Neural cell (in vitro differentiated cells): ENCODE data around the gene SMARCAD1. TPM values are rescaled to one million over a fixed set of nuclear protein-coding genes. Genes with fewer than 3 reads are reported as not detected.

Source experiments
- H2AFZ ChIP-seq: fragments of 200-600, 300-800 bp; sonication (generic), shearing (Covaris generic); 2 replicates; pipeline ENCODE4 v1.6.0; 2014; ENCODE audit warnings: low read depth, mild to moderate bottlenecking, antibody characterized with exemption, low read length, moderate library complexity
- H3F3A ChIP-seq: fragments of 200-600 bp; shearing (Covaris generic); 2 replicates; pipeline ENCODE4 v1.6.1; 2016; ENCODE audit warnings: mild to moderate bottlenecking, moderate library complexity, mixed read lengths, antibody characterized with exemption, low read length; ENCODE audit not compliant: insufficient read depth, poor library complexity, severe bottlenecking
- H3K27ac ChIP-seq: fragments of 200-600, 300-800 bp; sonication (generic), shearing (Covaris generic); 2 replicates; pipeline ENCODE4 v1.5.1; 2014; ENCODE audit warnings: mild to moderate bottlenecking, low read length, moderate library complexity
- H3K27me3 ChIP-seq: fragments of 300-800, 200-600 bp; sonication (generic), shearing (Covaris generic); 2 replicates; pipeline ENCODE4 v1.6.0; 2014; ENCODE audit warnings: mild to moderate bottlenecking, low read depth, low read length, moderate library complexity; ENCODE audit not compliant: insufficient read depth
- H3K36me3 ChIP-seq: fragments of 300-800, 200-600 bp; sonication (generic), shearing (Covaris generic); 2 replicates; pipeline ENCODE4 v1.5.1; 2014; ENCODE audit warnings: mild to moderate bottlenecking, antibody characterized with exemption, low read length, moderate library complexity; ENCODE audit not compliant: insufficient read depth
- H3K4me2 ChIP-seq: fragments of 300-800, 200-600 bp; sonication (generic), shearing (Covaris generic); 2 replicates; pipeline ENCODE4 v1.6.0; 2014; ENCODE audit warnings: mild to moderate bottlenecking, low read length
- H3K4me3 ChIP-seq: fragments of 300-800, 200-600 bp; sonication (generic), shearing (Covaris generic); 2 replicates; pipeline ENCODE4 v1.5.1; 2014; ENCODE audit warnings: mild to moderate bottlenecking, low read length, moderate library complexity
- H3K79me2 ChIP-seq: fragments of 200-600 bp; shearing (Covaris generic); replicated peaks from 2 replicates; pipeline ENCODE4 v1.6.0; 2014; ENCODE audit warnings: mild to moderate bottlenecking, low read length, moderate library complexity; ENCODE audit not compliant: insufficient read depth
- H3K9ac ChIP-seq: fragments of 300-800, 200-600 bp; sonication (generic), shearing (Covaris generic); 2 replicates; pipeline ENCODE4 v1.6.1; 2016; ENCODE audit warnings: mild to moderate bottlenecking, low read length, mixed read lengths
- H3K9me2 ChIP-seq: fragments of 200-600 bp; shearing (Covaris generic); 2 replicates; pipeline ENCODE4 v1.6.1; 2016; ENCODE audit warnings: mild to moderate bottlenecking, low read length, mixed read lengths; ENCODE audit not compliant: insufficient read depth
- H3K9me3 ChIP-seq: fragments of 200-600, 300-800 bp; sonication (generic), shearing (Covaris generic); 2 replicates; pipeline ENCODE4 v1.6.1; 2016; ENCODE audit warnings: mild to moderate bottlenecking, mixed run types, low read length, moderate library complexity, mixed read lengths
- H4K20me1 ChIP-seq: fragments of 200-600 bp; shearing (Covaris generic); 2 replicates; pipeline ENCODE4 v1.6.1; 2016; ENCODE audit warnings: mild to moderate bottlenecking, mixed run types; ENCODE audit not compliant: insufficient read depth
- EZH2 ChIP-seq: fragments of 200-600, 300-800 bp; shearing (Covaris generic), sonication (generic); IDR thresholded peaks from 2 replicates; pipeline ENCODE4 v1.6.1; 2014; ENCODE audit warnings: antibody characterized with exemption, low read length, borderline replicate concordance, mild to moderate bottlenecking; ENCODE audit not compliant: insufficient read depth, poor library complexity, severe bottlenecking
- POLR2AphosphoS5 ChIP-seq: IDR thresholded peaks from 2 replicates; pipeline ENCODE4 v1.6.1; 2012
- RAD21 ChIP-seq: fragments of 450-650 bp; conservative IDR thresholded peaks from 2 replicates; pipeline ENCODE4 v1.6.1; 2014; ENCODE audit warnings: antibody characterized with exemption, mild to moderate bottlenecking, moderate library complexity
- REST ChIP-seq: IDR thresholded peaks from 2 replicates; pipeline ENCODE4 v1.6.1; 2012; ENCODE audit warnings: borderline replicate concordance
- SMC3 ChIP-seq: fragments of 450-650 bp; conservative IDR thresholded peaks from 2 replicates; pipeline ENCODE4 v1.6.1; 2014; ENCODE audit warnings: antibody characterized with exemption, mild to moderate bottlenecking, moderate library complexity; ENCODE audit not compliant: poor library complexity
- polyA plus RNA-seq: library from polyadenylated mRNA; depleted of rRNA; stranded (reverse); fragments of >200 nt; gene quantifications from 2 replicates; pipeline ENCODE4 v1.2.3, GENCODE V29; 2014
- TF ChIP-seq, protein P1 (sequence below): fragments of 450-650 bp; IDR thresholded peaks from 2 replicates; pipeline ENCODE4 v1.5.1; 2014; ENCODE audit warnings: antibody characterized with exemption, mild to moderate bottlenecking, moderate library complexity; ENCODE audit not compliant: poor library complexity, severe bottlenecking

The SMARCAD1 gene
- polyA plus RNA-seq, 1 donor from 2014 or later = 129 TPM

DNA sequence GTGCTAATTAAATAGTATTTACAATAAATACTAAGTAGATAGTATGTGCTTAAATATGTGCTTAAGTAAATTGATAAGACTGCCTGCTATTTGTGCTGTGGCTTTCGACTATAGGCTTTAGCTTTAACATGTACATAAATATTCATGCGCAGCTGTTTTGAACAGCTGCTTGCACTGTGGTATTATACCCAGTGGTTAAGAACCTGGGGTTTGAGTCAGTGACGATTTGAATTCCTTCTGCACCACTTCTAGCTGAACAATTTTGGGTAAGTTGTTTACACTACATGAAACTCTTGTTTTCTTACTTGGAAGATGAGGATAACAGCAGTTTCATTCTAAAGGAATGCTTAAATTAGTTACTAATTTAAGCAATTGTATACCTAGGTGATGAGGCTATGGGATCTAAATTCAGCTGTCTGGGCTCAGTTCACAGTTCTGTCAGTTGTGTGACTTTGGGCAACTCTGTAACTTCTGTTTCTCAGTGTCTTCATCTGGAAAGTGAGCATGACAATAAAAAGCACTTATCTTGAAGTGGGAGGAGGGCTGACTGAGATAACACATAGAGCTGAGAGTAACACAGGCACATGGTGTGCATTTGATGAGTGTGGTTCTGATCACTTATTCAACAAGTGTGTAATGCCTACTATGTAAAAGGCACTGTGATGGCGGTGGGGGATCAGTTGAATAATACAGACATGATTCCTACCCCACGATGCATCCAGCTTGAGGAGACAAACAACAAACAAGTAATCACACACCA lies 98.0 kb downstream of the SMARCAD1 start:
- Histone ChIP-seq H3K4me3 (no peak overlapping the region), H2AFZ (no peak overlapping the region), H3K27me3 (no peaks in the 10 kb centered on the region), H3K27ac (no peak overlapping the region), H3K36me3 (no peaks in the 10 kb centered on the region), H4K20me1 (no peaks in the 10 kb centered on the region), H3K9ac (no peak overlapping the region), H3K4me2 (no peak overlapping the region), H3K79me2 (no peaks in the 10 kb centered on the region), H3K9me2 (no peaks in the 10 kb centered on the region), H3K9me3 (no peaks in the 10 kb centered on the region), H3F3A (no peaks in the 10 kb centered on the region)
- TF ChIP-seq REST (no peak), SMC3 (no peak), POLR2AphosphoS5 (no peak), EZH2 (no peak)

- Histone ChIP-seq H3K27me3 (no peaks in the 10 kb centered on the region), H3K4me3 (no peak overlapping the region), H3K9me3 (no peaks in the 10 kb centered on the region), H3K36me3 (no peaks in the 10 kb centered on the region), H3K9me2 (no peaks in the 10 kb centered on the region), H4K20me1 (no peaks in the 10 kb centered on the region), H3K4me2 (no peak overlapping the region), H3K27ac (no peak overlapping the region), H3K9ac (no peak overlapping the region), H3K79me2 (no peaks in the 10 kb centered on the region), H2AFZ (no peak overlapping the region), H3F3A (no peaks in the 10 kb centered on the region)
- TF ChIP-seq RAD21 = no peak
- TF ChIP-seq EZH2 = no peak
- TF ChIP-seq, protein P1, sequence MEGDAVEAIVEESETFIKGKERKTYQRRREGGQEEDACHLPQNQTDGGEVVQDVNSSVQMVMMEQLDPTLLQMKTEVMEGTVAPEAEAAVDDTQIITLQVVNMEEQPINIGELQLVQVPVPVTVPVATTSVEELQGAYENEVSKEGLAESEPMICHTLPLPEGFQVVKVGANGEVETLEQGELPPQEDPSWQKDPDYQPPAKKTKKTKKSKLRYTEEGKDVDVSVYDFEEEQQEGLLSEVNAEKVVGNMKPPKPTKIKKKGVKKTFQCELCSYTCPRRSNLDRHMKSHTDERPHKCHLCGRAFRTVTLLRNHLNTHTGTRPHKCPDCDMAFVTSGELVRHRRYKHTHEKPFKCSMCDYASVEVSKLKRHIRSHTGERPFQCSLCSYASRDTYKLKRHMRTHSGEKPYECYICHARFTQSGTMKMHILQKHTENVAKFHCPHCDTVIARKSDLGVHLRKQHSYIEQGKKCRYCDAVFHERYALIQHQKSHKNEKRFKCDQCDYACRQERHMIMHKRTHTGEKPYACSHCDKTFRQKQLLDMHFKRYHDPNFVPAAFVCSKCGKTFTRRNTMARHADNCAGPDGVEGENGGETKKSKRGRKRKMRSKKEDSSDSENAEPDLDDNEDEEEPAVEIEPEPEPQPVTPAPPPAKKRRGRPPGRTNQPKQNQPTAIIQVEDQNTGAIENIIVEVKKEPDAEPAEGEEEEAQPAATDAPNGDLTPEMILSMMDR = no peak
- TF ChIP-seq REST = no peak
These were observed 99.0 kb downstream of the SMARCAD1 start for GRCh38 chr4:94306713-94307112.
